ENCODE measurements around the gene NXPE4. TPM values are rescaled to one million over a fixed set of nuclear protein-coding genes. Genes with fewer than 3 reads are reported as not detected.
"Not testable (repeated sequence)": the region's sequence is repeated elsewhere in the genome, so short reads cannot be mapped to it uniquely, and the experiment has no call there.

The NXPE4 gene
- total RNA-seq, 1 experiment from 2014 or later: not detected

- H3K36me3 ChIP-seq, DNase-seq, H3K4me3 ChIP-seq, H3K27me3 ChIP-seq, H3K9me3 ChIP-seq: not testable (repeated sequence)
These were observed 17.5 kb upstream of the NXPE4 start for GRCh38 chr11:114613094-114613493.

DNA sequence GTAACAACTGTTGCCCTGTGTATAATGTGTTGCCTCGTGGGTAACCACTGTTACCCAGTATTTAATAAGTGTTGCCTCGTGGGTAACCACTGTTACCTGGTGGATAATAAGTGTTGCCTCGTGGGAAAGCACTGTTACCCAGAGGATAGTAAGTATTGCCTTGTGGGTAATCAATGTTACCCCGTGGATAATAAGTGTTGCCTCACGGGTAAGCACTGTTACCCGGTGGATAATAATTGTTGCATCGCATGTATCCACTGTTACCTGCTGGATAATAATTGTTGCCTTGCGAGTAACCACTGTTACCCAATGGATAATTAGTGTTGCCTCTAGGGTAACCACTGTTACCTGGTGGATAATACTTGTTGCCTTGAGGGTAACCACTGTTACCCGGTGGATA, 17.1 kb upstream of the NXPE4 start:
- DNase-seq: no peak
- Histone ChIP-seq H3K4me3 (no peak overlapping the region), H3K9me3 (no peaks in the 10 kb centered on the region), H3K27me3 (no peaks in the 10 kb centered on the region), H3K36me3 (no peaks in the 10 kb centered on the region)

- not testable (repeated sequence) for H3K9me3 ChIP-seq, DNase-seq, H3K36me3 ChIP-seq, H3K4me3 ChIP-seq, H3K27me3 ChIP-seq
These were observed 16.6 kb upstream of the NXPE4 start for GRCh38 chr11:114612199-114612598.

GRCh38 chr11:114610984-114611944, 15.7 kb upstream of the NXPE4 start:
- no peaks in the 10 kb centered on the region for H3K9me3 ChIP-seq
- no peak overlapping the region for H3K4me3 ChIP-seq
- no peak for DNase-seq
- H3K27me3 ChIP-seq: no peaks in the 10 kb centered on the region
- H3K36me3 ChIP-seq: no peaks in the 10 kb centered on the region

GRCh38 chr11:114610550-114610949, 15.0 kb upstream of the NXPE4 start:
- no peaks in the 10 kb centered on the region for H3K36me3 ChIP-seq
- H3K9me3 ChIP-seq: no peaks in the 10 kb centered on the region
- H3K27me3 ChIP-seq: no peaks in the 10 kb centered on the region
- DNase-seq: no peak
- H3K4me3 ChIP-seq: no peak overlapping the region

GRCh38 chr11:114609429-114609828, 13.8 kb upstream of the NXPE4 start:
- Histone ChIP-seq H3K9me3 (no peaks in the 10 kb centered on the region), H3K4me3 (no peak overlapping the region), H3K27me3 (no peaks in the 10 kb centered on the region), H3K36me3 (no peaks in the 10 kb centered on the region)
- DNase-seq: no peak

DNA sequence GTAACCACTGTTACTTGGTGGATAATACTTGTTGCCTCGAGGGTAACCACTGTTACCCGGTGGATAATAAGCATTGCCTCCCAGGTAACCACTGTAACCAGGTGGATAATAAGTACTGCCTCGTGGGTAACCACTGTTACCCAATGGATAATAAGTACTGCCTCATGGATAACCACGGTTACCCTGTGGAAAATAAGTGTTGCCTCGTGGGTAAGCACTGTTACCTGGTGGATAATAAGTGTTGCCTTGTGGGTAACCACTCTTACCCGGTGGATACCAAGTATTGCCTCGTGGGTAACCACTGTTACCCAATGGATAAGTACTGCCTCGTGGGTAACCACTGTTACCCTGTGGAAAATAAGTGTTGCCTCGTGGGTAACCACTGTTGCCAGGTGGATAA, 13.0 kb upstream of the NXPE4 start:
- not testable (repeated sequence) for DNase-seq, H3K36me3 ChIP-seq, H3K27me3 ChIP-seq, H3K4me3 ChIP-seq, H3K9me3 ChIP-seq

- DNase-seq: no peak
- Histone ChIP-seq H3K4me3 (no peak overlapping the region), H3K9me3 (no peaks in the 10 kb centered on the region), H3K36me3 (no peaks in the 10 kb centered on the region), H3K27me3 (no peaks in the 10 kb centered on the region)
These were observed 12.3 kb upstream of the NXPE4 start for GRCh38 chr11:114607753-114608459.

GRCh38 chr11:114606802-114607075, 11.2 kb upstream of the NXPE4 start:
- H3K4me3 ChIP-seq, DNase-seq, H3K36me3 ChIP-seq, H3K27me3 ChIP-seq, H3K9me3 ChIP-seq: not testable (repeated sequence)

DNA sequence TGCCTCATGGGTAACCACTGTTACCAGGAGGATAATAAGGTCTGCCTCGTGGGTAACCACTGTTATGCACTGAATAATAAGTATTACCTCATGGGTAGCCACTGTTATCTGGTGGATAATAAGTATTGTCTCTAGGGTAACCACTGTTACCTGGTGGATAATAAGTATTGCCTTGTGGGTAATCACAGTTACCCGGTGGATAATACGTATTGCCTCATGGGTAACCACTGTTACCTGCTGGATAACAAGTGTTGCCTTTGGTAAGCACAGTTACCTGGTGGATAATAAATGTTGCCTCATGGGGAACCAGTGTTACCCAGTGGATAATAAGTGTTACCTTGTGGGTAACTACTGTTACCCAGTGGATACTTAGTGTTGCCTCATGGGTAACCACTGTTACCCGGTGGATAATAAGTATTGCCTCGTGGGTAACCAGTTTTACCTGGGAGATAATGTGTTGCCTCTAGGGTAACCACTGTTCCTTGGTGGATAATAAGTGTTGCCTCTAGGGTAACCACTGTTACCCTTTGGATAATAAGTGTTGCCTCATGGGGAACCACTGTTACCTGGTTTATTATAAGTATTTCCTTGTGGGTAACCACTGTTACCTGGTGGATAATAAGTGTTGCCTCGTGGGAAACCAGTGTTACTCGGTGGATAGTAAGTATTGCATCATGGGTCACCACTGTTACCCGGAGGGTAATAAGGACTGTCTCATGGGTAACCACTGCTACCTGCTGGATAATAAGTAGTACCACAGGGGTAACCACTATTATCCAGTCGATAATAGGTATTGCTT, 10.6 kb upstream of the NXPE4 start:
- DNase-seq: no peak
- no peaks in the 10 kb centered on the region for H3K27me3 ChIP-seq
- H3K36me3 ChIP-seq: no peaks in the 10 kb centered on the region

DNA sequence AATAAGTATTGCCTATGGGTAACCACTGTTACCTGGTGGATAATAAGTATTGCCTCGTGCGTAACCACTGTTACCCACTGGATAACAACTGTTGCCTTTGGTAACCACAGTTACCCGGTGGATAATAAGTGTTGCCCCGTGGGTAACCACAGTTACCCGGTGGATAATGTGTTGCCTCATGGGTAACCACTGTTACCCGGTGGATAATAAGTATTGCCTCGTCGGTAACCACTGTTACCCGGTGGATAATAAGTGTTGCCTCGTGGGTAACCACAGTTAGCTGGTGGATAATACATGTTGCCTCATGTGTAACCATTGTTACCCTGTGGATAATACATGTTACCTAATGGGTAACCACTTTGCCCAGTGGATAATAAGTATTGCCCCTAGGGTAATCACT, 9.8 kb upstream of the NXPE4 start:
- H3K27me3 ChIP-seq: no peaks in the 10 kb centered on the region
- no peak for DNase-seq
- no peaks in the 10 kb centered on the region for H3K36me3 ChIP-seq
- H3K9me3 ChIP-seq: no peaks in the 10 kb centered on the region
- no peak overlapping the region for H3K4me3 ChIP-seq

More for the DNA sequence above, 10.6 kb upstream of the NXPE4 start:
- Histone ChIP-seq H3K4me3 (no peak overlapping the region), H3K9me3 (no peaks in the 10 kb centered on the region)

- DNase-seq: no peak
- Histone ChIP-seq H3K36me3 (no peaks in the 10 kb centered on the region), H3K27me3 (no peaks in the 10 kb centered on the region), H3K4me3 (no peak overlapping the region), H3K9me3 (no peaks in the 10 kb centered on the region)
These were observed 9.3 kb upstream of the NXPE4 start for GRCh38 chr11:114604886-114605285.

DNA sequence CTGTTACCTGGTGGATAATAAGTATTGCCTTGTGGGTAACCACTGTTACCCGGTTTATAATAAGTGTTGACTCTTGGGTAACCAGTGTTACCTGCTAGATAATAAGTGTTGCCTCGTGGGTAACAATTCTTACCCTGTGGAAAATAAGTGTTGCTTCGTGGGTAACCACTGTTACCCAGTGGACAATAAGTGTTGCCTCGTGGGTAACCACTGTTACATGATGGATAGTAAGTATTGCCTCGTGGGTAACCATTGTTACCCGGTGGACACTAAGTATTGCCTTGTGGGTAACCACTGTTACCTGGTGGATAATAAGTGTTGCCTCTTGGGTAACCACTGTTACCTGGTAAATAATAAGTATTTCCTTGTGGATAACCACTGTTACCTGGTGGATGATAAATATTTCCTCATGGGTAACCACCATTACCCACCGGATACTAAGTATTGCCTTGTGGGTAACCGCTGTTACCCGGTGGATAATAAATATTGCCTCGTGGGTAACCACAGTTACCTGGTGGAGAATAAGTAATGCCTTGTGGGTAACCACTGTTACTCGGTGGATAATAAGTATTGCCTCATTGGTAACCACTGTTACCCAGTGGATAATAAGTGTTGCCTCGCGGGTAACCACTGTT, 8.7 kb upstream of the NXPE4 start:
- H3K27me3 ChIP-seq: no peaks in the 10 kb centered on the region
- H3K9me3 ChIP-seq: no peaks in the 10 kb centered on the region
- no peak overlapping the region for H3K4me3 ChIP-seq
- H3K36me3 ChIP-seq: no peaks in the 10 kb centered on the region
- DNase-seq: no peak

- H3K4me3 ChIP-seq, H3K36me3 ChIP-seq, DNase-seq, H3K9me3 ChIP-seq, H3K27me3 ChIP-seq: not testable (repeated sequence)
These were observed 7.6 kb upstream of the NXPE4 start for GRCh38 chr11:114603151-114603550.

- Histone ChIP-seq H3K36me3 (no peaks in the 10 kb centered on the region), H3K9me3 (no peaks in the 10 kb centered on the region), H3K4me3 (no peak overlapping the region), H3K27me3 (no peaks in the 10 kb centered on the region)
- no peak for DNase-seq
These were observed 2.9 kb upstream of the NXPE4 start for GRCh38 chr11:114598461-114598860.

- Histone ChIP-seq H3K27me3 (no peaks in the 10 kb centered on the region), H3K4me3 (no peak overlapping the region), H3K9me3 (no peaks in the 10 kb centered on the region), H3K36me3 (no peaks in the 10 kb centered on the region)
- DNase-seq: no peak
These were observed 761 bp upstream of the NXPE4 start for GRCh38 chr11:114596175-114596919.

Data from MG63 (cell line).